GM19099 (cell line): ENCODE data around the gene ZCCHC10.

Experiments
- POLR2A ChIP-seq: IDR thresholded peaks from 3 replicates; pipeline ENCODE4 v1.6.1; 2011; ENCODE audit warnings: low read depth; ENCODE audit not compliant: insufficient read length; ENCODE audit errors: extremely low read depth

Gene ZCCHC10

DNA sequence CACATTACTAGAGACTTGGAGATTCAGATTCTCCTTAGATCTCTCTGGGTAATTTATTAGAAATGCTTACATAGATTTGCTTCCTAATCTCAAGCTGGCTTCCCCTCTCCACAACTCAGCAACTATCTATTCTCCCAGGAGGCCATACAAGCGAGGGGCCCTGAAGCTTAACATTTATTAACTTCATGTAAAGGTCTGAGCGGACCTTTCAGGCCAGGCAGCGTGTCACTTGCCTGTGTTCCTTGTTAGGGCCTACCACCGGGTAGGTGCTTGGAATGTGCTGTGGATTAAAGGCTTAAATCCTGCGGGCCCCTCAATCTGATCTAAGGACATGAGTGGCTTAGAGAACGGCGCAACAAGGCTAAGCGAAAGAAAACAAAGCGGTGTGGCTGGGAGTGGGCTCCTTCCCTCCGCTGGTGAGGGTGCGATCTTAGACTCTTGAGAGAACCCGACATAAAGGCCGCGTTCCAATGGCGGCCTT is 24.8 kb upstream of the ZCCHC10 start:
- no peak for TF ChIP-seq POLR2A

GRCh38 chr5:133050521-133050920 is 24.2 kb upstream of the ZCCHC10 start:
- TF ChIP-seq POLR2A, result no peak

GRCh38 chr5:133049726-133050048 is 23.3 kb upstream of the ZCCHC10 start:
- no peak for TF ChIP-seq POLR2A

GRCh38 chr5:133048993-133049725 is 22.8 kb upstream of the ZCCHC10 start:
- no peak for TF ChIP-seq POLR2A

GRCh38 chr5:133047404-133047803 is 21.1 kb upstream of the ZCCHC10 start:
- no peak for TF ChIP-seq POLR2A

GRCh38 chr5:133041910-133042309 is 15.6 kb upstream of the ZCCHC10 start:
- TF ChIP-seq POLR2A, result no peak

GRCh38 chr5:133041157-133041784 is 14.9 kb upstream of the ZCCHC10 start:
- no peak for TF ChIP-seq POLR2A

DNA sequence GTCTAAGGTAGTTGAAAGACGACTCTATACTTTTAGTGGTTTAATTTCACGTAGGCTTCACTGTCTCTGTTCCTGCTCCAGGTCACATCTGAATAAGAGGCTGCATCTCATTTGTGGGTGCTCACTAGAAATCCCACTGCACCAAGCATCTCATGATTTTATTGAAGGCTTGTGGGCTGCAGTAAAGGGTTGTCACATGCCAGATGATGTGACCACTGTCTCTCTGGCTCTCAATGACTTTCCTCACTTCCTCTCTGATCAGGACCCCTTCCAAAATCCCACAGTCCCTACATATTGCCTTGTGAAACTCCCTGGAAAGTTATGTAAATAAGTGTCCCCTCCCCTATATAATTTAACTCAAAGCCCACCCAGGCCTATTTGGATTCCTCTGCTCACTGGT is 8.9 kb upstream of the ZCCHC10 start:
- TF ChIP-seq POLR2A, result no peak

GRCh38 chr5:133034064-133034463 is 7.7 kb upstream of the ZCCHC10 start:
- no peak for TF ChIP-seq POLR2A

DNA sequence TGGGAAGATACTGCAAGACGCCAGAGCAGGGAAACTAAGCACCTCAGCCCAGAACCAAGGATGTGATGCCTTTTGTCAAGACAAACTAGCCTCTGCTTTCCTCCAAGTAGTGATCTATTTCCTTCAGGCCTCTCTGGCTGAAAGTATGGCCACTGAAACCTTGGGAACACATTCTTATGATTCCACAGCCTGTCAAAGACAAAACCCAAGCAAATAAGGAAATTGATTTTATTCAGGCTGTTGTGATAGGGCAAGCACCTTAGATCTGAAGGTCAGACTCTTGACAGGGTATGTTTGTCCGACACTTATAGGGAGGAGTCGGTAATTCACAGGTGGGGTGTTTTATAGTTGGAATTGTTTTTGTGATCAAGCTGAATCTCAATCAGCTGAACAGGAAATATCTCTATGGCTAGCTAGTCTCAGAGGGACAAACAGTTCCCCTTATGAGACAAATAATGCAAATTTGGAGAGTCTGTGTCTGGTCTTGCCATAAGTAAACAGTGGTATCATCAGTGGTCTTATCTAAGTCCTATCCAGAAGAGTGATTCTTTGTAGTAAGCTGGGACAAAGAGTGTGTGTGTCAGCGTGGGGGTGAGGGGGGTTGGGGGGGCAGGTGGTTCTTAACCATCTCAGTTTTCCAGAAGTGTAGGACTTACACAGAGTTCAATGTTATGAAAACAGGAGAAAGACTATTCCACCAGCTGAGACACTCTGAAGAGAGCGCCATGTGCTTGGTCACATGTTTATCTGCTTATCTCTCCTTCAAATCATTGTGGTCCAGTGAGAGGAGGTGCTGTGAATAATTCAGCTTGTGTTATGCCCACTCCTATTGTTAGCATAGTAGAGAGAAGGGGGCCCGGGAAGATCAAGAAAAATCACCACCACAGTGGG is 6.7 kb upstream of the ZCCHC10 start:
- no peak for TF ChIP-seq POLR2A

DNA sequence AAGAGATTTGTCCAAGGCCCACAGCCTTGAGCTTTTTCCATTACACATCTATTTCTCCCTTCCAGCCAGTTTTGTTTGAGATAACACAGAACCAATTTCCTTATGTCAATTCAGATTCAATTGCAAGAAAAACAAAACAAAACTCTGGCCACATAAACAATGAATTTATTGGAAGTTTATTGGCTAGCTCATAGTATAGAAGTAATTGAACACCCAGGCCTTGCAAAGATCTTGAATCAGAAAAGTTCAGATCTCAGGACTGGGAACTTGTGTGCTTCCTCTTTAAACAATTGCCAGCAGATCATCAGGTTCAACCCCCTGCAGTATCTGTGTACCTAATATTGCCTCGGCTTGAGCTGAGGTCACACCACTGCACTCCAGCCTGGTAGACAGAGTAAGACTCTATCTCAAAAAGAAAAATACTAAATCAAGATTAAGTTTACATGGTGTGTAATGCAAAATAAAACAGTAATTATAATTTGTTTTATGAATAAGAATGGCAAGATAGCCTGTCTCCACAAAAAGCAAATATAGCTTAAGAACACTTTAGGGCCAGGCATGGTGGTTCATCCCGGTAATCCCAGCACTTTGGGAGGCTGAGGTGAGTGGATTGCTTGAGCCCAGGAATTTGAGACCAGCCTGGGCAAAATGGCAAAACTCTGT is 4.1 kb upstream of the ZCCHC10 start:
- no peak for TF ChIP-seq POLR2A

DNA sequence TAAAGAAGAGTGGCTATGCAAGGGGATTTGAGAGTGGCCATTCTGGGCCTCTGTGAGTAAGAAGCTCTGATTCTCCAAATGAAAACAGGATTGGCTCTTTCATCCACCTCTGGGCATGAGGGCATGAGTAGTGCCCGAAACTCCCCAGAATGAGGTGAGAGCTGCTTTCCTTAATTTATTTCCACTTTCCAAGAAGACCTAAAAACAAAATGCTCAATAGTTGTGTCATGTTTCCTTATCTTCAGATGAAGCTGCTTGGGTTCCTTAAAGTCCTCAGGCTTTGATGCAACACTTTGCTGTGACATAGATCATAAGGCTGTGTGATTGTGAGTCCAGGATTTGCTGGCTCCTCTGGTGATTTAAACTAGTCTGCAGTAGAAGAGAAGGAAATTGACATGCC is 3.1 kb upstream of the ZCCHC10 start:
- no peak for TF ChIP-seq POLR2A

- TF ChIP-seq POLR2A, result no peak
These were observed 360 bp upstream of the ZCCHC10 start for GRCh38 chr5:133026664-133027153.

GRCh38 chr5:133017964-133018363 is 8.4 kb downstream of the ZCCHC10 start:
- TF ChIP-seq POLR2A, result no peak

GRCh38 chr5:133015466-133015865 is 10.9 kb downstream of the ZCCHC10 start:
- no peak for TF ChIP-seq POLR2A
